Upper lobe of left lung (tissue), 6 donors: ENCODE data around the gene TGOLN2. TPM values are rescaled to one million over a fixed set of nuclear protein-coding genes. Genes with fewer than 3 reads are reported as not detected.
"Not testable (repeated sequence)": the region's sequence is repeated elsewhere in the genome, so short reads cannot be mapped to it uniquely, and the experiment has no call there.

Experiments
- ATAC-seq, 2 donors: fragments of 200-7000 bp; cut with Tn5 transposase; one replicate each; pipeline ENCODE4 v1.9.1; 2022; ENCODE audit warnings: mild to moderate bottlenecking in 2 of 2, moderate library complexity in 2 of 2; ENCODE audit not compliant: low FRiP score in 2 of 2
- DNase-seq, 2 donors: peaks; one replicate each; pipeline ENCODE4 v3.0.0-alpha.2; 2019 to 2020
- H3K27ac ChIP-seq, 4 donors: fragments of 200-600 bp; sonication (generic); one replicate each; pipeline ENCODE4 v1.5.1; 2016 to 2019
- H3K27me3 ChIP-seq, 4 donors: fragments of 200-600 bp; sonication (generic); one replicate each; pipeline ENCODE4 v1.5.1; 2017 to 2019
- H3K36me3 ChIP-seq, 4 donors: fragments of 200-600 bp; sonication (generic); one replicate each; pipeline ENCODE4 v1.5.1; 2016 to 2019
- H3K4me1 ChIP-seq, 4 donors: fragments of 200-600 bp; sonication (generic); one replicate each; pipeline ENCODE4 v1.5.1; 2018 to 2019
- H3K4me3 ChIP-seq, 4 donors: fragments of 200-600 bp; sonication (generic); one replicate each; pipeline ENCODE4 v1.5.1; 2017 to 2019; ENCODE audit warnings: mild to moderate bottlenecking in 2 of 4, moderate library complexity in 1 of 4
- H3K9me3 ChIP-seq, 4 donors: fragments of 200-600 bp; sonication (generic); one replicate each; pipeline ENCODE4 v1.5.1; 2018 to 2019
- CTCF ChIP-seq, 6 experiments: fragments of 450-650 bp in 4 of 6; fragments of 200-600 bp in 2 of 6; sonication (generic) in 2 of 6; IDR thresholded peaks; one replicate each; pipeline ENCODE4 v1.5.1; 2016 to 2019; ENCODE audit warnings: antibody characterized with exemption in 6 of 6
- EP300 ChIP-seq, 4 donors: sonication (generic); formaldehyde crosslinking; IDR thresholded peaks; one replicate each; pipeline ENCODE4 v1.5.1; 2017; ENCODE audit warnings: antibody characterized with exemption in 4 of 4, control low read depth in 2 of 4
- POLR2A ChIP-seq, 4 donors: fragments of 450-650 bp; IDR thresholded peaks; one replicate each; pipeline ENCODE4 v1.5.1; 2016 to 2017; ENCODE audit warnings: antibody characterized with exemption in 4 of 4, mild to moderate bottlenecking in 2 of 4
- POLR2AphosphoS5 ChIP-seq, 2 donors: sonication (generic); formaldehyde crosslinking; IDR thresholded peaks; one replicate each; pipeline ENCODE4 v1.5.1; 2017; ENCODE audit warnings: antibody characterized with exemption in 2 of 2
- WGBS, 2 donors: methylation state at CpG; one replicate each; pipeline ENCODE4 v1.1.5; 2017 to 2018; 5-methylcytosine and 5-hydroxymethylcytosine counted together
- total RNA-seq, 6 donors: library from RNA; depleted of rRNA in 4 of 6; stranded (reverse); fragments of >200 nt in 4 of 6; gene quantifications; one replicate each; pipeline versions ENCODE4 v1.1.0 to v1.2.1, GENCODE V29; 2016 to 2021
- donor health status: DM: no; HTN: no; CAD: no; lungs with moderate emphysema.
- donor health status: DM: no; HTN: yes; CAD: no; lungs with severe emphysema.

The TGOLN2 gene
- total RNA-seq, 6 donors from 2014 or later, result 128 to 172 (median 147) TPM

GRCh38 chr2:85347599-85347998 lies 19.8 kb upstream of the TGOLN2 start:
- DNase-seq, result no peak
- Histone ChIP-seq H3K9me3 (no peaks in the 10 kb centered on the region), H3K27ac (no peak overlapping the region), H3K36me3 (peaks cover 24 to 83% (median 56%) of the 10 kb centered on the region in 4 donors), H3K27me3 (no peaks in the 10 kb centered on the region), H3K4me3 (no peak overlapping the region), H3K4me1 (peaks cover 0 to 2% (median 1%) of the 10 kb centered on the region in 4 donors)
- ATAC-seq, result no peak
- 78 to 83% methylated on average over 3 of the region's 3 CpGs for WGBS, 2 donors
- TF ChIP-seq EP300 (IDR thresholded peaks at IDR 0.05) (no peak), POLR2A (IDR thresholded peaks at IDR 0.05) (no peak), CTCF (IDR thresholded peaks at IDR 0.05) (no peak), POLR2AphosphoS5 (IDR thresholded peaks at IDR 0.05) (no peak)

- Histone ChIP-seq H3K4me3 (no peak overlapping the region), H3K27ac (no peak overlapping the region), H3K9me3 (no peaks in the 10 kb centered on the region), H3K27me3 (no peaks in the 10 kb centered on the region), H3K4me1 (peaks cover 0 to 8% (median 0%) of the 10 kb centered on the region in 4 donors), H3K36me3 (peaks cover 14 to 65% (median 36%) of the 10 kb centered on the region in 4 donors)
- WGBS, 2 donors, result 87 to 95% methylated on average over 14 of the region's 14 CpGs
- peak in 1 of 2 donors; percentile 54 for DNase-seq
- no peak for ATAC-seq
- TF ChIP-seq EP300 (IDR thresholded peaks at IDR 0.05), result no peak
- no peak for TF ChIP-seq CTCF (IDR thresholded peaks at IDR 0.05)
- no peak for TF ChIP-seq POLR2AphosphoS5 (IDR thresholded peaks at IDR 0.05)
- TF ChIP-seq POLR2A (IDR thresholded peaks at IDR 0.05), result no peak
Measured at GRCh38 chr2:85344356-85344954, 16.7 kb upstream of the TGOLN2 start.

- H3K27ac ChIP-seq, H3K27me3 ChIP-seq, H3K4me1 ChIP-seq, DNase-seq, H3K4me3 ChIP-seq, H3K9me3 ChIP-seq: not testable (repeated sequence)
- WGBS, 2 donors, result 94 to 97% methylated on average over 6 to 10 of the region's 10 CpGs
- ATAC-seq, result peak in 1 of 2 donors; percentile 27
- H3K36me3 ChIP-seq, result peaks cover 8 to 56% (median 33%) of the 10 kb centered on the region in 4 donors
Measured at GRCh38 chr2:85343207-85343895, 15.6 kb upstream of the TGOLN2 start.

- ATAC-seq (no peak), DNase-seq (no peak)
- Histone ChIP-seq H3K27ac (no peak overlapping the region), H3K36me3 (peaks cover 5 to 45% (median 31%) of the 10 kb centered on the region in 4 donors), H3K4me3 (no peak overlapping the region), H3K9me3 (no peaks in the 10 kb centered on the region), H3K4me1 (peaks cover 0 to 8% (median 0%) of the 10 kb centered on the region in 4 donors), H3K27me3 (no peaks in the 10 kb centered on the region)
- TF ChIP-seq EP300 (IDR thresholded peaks at IDR 0.05) (no peak), POLR2A (IDR thresholded peaks at IDR 0.05) (no peak), POLR2AphosphoS5 (IDR thresholded peaks at IDR 0.05) (no peak), CTCF (IDR thresholded peaks at IDR 0.05) (no peak)
- WGBS, 2 donors, result 92 to 94% methylated on average over 2 to 3 of the region's 3 CpGs
Measured at GRCh38 chr2:85342156-85342555, 14.4 kb upstream of the TGOLN2 start.

GRCh38 chr2:85341269-85342029 lies 13.7 kb upstream of the TGOLN2 start:
- Histone ChIP-seq H3K36me3 (peaks cover 5 to 38% (median 28%) of the 10 kb centered on the region in 4 donors), H3K4me3 (no peak overlapping the region), H3K4me1 (peaks cover 0 to 8% (median 0%) of the 10 kb centered on the region in 4 donors), H3K9me3 (no peaks in the 10 kb centered on the region), H3K27ac (no peak overlapping the region), H3K27me3 (no peaks in the 10 kb centered on the region)
- DNase-seq (peak in 1 of 2 donors; percentile 76), ATAC-seq (no peak)
- TF ChIP-seq POLR2AphosphoS5 (IDR thresholded peaks at IDR 0.05) (no peak), EP300 (IDR thresholded peaks at IDR 0.05) (no peak), CTCF (IDR thresholded peaks at IDR 0.05) (no peak), POLR2A (IDR thresholded peaks at IDR 0.05) (no peak)
- WGBS, 2 donors, result 94 to 99% methylated on average over 15 to 30 of the region's 30 CpGs
